ENCODE results near the gene ACSS1.

DNA sequence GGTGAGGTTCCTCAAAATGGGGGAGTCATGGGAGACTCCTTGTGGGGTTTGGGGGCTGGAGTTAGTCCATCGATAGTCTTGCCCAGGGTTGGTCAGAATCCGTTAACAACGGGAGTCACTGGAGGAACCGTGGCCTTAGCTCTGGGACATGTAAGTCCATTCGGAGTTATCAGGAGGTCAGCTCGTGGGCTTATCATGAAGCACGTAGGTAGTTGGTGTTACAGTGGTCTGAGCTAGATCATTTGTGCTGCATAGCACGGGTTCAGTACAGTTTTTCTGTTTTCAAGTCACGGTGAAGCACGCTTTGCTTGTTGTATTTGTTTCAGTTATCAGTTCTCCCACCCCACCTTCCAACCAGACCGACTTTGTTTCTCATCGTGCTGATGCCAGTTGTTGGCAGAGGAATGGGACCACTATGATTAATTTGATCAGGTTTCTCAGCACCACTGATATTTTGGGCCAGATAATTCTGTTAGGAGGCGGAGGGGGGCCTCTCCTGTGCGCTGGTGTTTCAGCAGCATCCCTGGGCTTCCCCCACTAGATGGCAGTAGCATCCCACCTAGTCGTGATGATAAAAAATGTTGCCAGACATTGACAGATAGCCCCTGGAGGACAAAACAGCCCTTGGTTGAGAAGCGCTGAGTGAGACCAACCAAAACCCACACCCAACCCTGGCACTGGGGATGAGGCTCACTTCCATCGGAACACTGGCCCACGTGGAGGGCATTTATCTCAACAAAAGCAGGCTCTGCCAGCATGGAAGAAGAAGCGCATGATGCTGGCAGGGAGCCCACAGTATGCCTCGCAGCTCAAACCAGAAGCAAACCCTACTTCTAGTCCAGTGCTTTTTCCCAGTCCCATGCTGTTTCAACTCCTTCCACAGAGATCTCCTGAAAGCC, 63.2 kb downstream of the ACSS1 start:
- peak; percentile 74 for TF ChIP-seq CTCF (IDR thresholded peaks at IDR 0.05; ENCODE audit: insufficient read depth, low read length)
- no peak for TF ChIP-seq POLR2AphosphoS5 (IDR thresholded peaks at IDR 0.05; ENCODE audit: low read depth)
- TF ChIP-seq GABPA (IDR thresholded peaks at IDR 0.05; ENCODE audit: low read depth), result no peak
